Thyroid gland (tissue), 4 donors: ENCODE results near the gene GPR160.

Experiments
- CTCF ChIP-seq, 6 experiments: fragments of 200-600 bp in 3 of 6; fragments of 450-650 bp in 3 of 6; sonication (generic) in 3 of 6; IDR thresholded peaks; one replicate each; pipeline ENCODE4 v1.5.1; 2016 to 2019; ENCODE audit warnings: antibody characterized with exemption in 6 of 6, mild to moderate bottlenecking in 2 of 6, inconsistent platforms in 1 of 6, moderate library complexity in 1 of 6
- POLR2A ChIP-seq, 2 donors: fragments of 450-650 bp; IDR thresholded peaks; one replicate each; pipeline ENCODE4 v1.6.1; 2017; ENCODE audit warnings: antibody characterized with exemption in 2 of 2, mild to moderate bottlenecking in 2 of 2, moderate library complexity in 1 of 2

GRCh38 chr3:170100944-170101343, 63.1 kb downstream of the GPR160 start:
- TF ChIP-seq CTCF (IDR thresholded peaks at IDR 0.05) (no peak), POLR2A (IDR thresholded peaks at IDR 0.05) (no peak)
